HG03064 (cell line): ENCODE measurements around the gene PIP4K2B.

Experiments
- ATAC-seq: cut with Tn5 transposase; IDR thresholded peaks from one replicate; pipeline ENCODE4 v1.9.1; 2021; ENCODE audit warnings: low read depth; ENCODE audit not compliant: unreplicated experiment

The PIP4K2B gene

DNA sequence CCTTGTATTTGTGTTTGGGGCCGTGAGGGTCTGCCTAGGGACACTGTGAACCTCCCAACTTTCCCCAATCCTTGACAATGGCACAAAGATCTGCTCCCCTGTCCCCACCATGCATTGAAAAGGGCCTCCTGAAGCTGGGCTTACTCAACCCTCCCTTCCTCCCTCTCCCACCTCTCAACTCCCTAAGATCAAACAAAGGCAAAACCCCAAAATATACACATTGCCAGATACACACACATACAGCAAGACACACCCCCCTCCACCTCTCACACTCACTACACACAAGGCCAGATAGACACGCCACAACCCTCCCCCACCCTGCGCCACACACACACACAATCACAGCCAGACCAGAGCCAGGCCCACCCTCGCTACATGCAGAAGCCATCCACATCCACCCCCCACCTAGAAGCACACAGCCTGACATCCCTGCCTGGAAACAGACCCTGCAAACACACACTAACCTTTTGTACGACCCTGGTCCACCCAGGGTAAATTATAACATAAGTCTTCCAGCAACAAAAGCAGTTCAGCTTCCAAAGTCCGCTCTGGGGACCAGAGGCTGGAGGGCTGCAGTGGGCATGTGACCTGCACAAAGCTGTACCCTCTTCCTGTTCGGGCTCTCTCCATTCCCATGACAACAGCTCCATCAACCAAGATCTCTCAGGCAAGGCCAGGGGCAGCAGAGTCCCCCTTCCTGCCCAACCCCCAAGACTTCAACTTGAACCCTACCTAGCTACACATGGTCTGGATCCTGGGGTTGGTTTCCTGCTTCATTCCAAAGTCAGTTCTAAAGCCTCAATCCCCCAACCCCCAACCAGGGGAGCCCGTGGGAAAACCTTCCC, 53.1 kb downstream of the PIP4K2B start:
- ATAC-seq = no peak

DNA sequence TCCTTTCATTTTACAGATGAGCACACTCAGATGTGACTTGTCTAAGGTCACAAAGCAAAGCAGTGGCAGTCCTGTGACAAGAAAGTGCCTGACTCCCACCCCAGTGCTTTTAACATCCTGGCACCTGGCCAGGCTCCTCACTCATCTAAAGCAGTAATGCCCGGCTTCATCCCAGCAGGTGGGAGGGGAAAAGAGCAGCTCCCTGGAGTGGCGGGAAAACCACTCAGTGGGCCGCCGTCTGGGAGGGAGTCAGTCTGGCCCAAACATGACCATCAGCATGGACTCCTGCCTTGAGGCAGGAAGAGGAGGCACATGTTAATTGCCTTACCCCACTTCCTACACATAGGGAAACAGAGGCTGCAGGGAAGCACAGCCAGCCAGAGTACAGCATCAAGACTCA, 53.8 kb downstream of the PIP4K2B start:
- ATAC-seq = no peak

DNA sequence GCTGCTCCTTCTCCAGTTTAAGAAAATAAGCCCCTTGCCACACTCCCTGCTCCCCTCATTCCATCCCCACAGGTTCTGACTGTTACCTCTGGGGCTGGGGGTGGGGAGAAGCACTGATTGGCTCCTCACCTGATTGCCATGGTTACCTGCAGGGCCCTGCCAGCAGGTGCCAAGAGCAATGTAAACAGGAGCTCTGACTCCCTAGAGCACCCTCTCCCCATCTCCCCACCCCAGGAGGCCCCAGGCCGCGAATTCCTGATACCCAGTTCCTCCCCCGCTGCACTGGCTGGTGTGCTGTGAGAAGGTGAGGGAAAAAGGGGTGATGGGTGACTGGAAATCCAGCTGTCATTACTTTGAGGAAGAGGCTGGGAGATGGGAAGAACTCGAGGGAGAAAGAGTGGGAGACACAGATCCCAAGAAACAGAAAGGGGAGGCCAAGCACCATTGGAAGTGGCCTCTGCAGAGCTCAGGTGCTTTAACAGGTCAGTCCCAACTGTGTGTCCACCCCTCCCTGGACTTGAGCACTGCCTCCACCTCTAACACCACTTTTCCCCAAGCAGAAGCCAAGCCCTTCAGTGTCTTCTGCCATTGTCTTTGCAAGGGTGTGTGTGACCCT, 55.7 kb downstream of the PIP4K2B start:
- ATAC-seq = no peak

DNA sequence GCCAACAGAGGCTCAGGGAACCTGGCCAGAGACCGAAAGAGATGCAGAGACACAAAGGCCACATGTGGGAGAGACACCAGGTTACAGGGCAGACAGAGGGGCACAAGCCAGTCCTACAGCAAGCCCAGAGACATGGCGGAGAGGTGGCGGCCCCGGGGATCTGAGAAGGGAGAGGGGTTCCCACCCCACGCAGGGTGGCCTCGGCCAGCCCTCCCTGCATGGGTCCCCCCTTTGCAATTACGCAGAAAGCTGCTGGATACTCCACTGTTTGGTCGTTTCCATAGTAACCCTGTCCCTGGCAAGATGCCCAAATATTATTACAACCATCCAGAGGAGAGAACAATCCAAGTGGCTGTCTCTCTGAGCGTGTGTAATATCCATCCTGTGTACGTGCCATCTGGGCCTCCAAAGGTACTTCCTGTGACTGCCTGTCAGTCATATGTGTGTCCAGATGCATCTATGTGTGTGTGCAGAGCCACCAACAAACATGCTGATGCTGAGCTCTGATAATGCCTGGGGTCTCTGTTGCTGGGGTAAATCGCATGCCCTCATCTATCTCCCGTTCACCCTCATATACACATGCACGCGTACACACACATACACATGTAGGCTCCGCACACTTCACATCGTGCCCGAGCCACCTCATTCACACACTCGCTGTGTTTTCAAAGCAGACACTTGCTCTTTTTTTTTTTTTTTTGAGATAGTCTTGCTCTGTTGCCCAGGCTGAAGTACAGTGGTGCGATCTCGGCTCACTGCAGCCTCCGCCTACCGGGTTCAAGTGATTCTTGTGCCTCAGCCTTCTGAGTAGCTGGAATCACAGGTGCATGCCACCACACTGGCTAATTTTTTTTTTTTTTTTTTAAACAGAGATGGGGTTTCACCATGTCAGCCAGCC, 56.7 kb downstream of the PIP4K2B start:
- no peak for ATAC-seq

DNA sequence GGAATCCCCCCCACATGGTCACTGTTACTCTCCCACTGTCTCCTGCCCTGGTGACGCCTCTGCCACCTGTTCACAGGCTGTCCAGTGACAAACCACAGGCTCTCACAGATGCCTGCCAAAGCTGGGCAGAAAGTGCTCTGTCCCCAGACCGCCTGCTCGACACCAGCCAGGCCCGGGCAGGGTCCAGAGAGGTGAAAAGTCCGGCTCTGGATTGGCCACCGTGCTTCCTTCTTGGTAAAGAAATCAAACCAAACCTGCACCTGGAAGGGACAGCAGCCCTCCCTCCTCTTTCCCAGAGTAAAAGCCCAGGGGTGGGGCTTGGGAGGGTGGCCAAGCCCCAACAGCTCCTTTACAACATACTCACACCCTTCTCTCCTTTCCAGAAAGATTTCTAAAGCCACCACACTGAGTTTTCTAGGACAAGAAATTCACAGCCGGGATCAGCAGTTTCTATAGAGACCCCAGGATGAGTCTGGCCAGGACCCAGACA, 57.4 kb downstream of the PIP4K2B start:
- ATAC-seq = no peak

DNA sequence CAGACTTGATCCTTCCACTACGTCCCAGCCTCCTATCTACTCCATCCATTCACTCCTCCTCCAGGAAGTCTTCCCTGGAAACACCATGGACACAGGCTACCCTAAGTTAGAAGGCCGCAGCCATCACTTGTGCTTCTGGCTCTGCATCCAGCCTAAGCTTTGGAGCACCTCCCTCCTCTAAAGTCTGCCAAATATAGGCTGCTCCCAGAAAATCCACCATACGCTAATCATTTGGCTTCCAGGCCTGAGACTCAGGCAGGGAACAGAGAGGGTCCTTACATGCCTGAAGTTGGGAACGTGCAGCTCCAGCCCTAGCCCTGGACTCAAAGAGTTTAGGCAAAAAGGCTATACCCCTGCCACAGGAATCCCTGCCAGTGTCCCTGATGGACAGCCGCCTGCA, 57.9 kb downstream of the PIP4K2B start:
- no peak for ATAC-seq

DNA sequence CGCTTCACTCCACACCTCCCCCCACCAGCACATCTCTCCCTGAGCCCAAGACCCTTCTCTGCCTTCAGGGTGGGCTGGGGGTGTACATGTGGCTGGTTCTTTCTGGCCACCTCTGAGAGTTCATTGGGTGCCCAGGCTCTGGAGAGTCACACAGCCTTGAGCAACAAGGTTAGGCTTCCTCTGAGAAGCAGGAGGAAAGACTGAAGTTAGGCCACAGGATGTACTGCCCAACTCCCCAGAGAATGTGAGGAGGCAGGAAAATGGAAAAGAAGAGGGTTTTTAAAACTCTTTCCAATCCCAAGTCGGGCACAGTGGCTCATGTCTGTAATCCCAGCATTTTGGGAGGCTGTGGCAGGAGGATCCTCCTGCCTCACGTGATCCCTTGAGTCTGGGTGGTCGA, 58.5 kb downstream of the PIP4K2B start:
- no peak for ATAC-seq

DNA sequence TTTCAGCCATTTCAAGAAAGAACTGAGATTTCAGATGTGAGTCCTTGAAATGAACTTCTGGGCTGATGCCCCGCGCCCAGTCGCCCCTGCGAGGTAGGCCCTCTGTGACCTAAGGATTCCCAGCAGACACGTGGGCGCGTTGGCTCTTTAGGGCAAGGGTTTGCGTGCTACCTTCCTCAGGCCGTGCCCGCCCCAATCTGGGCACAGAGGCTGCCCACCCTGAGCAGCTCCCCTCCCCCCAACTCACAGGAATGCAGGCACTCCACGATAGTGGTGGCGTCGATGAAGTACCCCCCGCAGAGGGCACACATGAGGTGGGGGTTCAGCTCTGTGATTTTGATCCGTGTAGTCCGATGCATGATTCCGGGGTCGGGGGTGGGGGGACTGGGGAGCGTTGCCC, 59.3 kb downstream of the PIP4K2B start:
- no peak for ATAC-seq

DNA sequence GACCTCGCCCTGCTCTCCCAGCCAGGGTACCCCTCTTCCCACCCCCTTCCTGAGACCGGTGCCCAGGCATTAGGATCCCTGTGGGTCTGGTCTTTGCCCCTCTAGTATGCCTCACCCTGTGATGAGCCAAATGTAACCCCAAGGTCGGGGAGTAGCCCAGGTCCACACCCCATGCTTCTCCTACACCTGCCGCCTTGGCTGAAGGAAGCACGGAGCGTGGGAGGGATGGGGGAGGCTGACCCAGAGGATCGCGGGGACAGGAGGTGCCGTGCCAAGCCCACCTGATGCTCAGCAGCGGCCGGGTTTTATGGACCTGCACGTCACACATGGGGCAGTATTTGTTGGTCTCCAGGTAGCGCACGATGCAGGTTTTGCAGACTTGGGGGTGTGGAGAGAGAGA, 60.1 kb downstream of the PIP4K2B start:
- ATAC-seq = no peak

DNA sequence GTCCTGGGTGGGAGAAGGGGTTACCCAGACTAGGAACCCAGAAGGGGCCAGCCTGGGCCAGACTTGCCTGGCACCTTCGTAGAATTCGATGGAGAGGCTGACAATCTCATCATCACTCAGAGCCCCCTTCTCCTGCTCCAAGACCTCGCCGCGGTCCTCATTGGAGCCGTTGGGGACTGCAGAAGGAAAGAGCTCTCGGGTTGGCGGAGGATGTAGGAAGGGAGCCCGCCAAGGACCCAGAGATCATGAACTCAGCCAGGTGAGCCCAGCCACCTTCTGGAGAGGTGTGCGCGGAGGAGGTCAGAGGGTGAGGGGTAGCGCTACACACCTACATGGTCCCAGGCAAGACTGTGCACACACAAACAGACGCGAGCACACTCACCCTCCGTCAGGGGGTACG, 60.7 kb downstream of the PIP4K2B start:
- ATAC-seq = no peak

DNA sequence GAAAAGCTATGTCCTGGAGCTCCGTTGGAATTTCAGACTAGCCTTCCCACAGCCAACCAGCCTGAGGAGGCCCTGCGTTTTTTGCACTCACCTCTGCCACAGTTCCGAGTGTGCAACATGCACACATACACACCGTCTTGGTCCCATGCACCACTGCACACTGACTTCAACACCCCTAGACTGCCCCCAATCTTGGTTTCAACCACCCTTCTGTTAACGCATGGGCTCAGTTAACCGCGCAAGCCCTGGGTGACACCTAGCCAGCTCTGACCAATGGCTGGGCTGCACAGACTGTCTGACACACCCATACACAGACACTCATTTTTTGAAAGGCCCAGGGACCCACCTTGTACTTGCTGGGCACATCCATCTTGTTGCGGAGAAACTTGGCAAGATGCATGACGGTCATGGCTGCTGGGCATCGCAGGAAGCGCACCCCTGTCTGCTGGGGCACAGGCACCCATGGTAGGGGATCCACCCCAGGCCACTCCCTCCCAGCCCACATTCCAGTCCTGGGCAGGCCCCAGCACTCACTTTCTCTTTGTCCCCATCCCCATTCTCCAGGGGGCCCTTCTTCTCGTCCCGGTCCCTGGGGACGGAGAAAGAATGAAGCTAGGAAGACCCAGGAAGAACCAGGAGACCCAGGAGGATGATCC, 61.2 kb downstream of the PIP4K2B start:
- ATAC-seq = no peak

DNA sequence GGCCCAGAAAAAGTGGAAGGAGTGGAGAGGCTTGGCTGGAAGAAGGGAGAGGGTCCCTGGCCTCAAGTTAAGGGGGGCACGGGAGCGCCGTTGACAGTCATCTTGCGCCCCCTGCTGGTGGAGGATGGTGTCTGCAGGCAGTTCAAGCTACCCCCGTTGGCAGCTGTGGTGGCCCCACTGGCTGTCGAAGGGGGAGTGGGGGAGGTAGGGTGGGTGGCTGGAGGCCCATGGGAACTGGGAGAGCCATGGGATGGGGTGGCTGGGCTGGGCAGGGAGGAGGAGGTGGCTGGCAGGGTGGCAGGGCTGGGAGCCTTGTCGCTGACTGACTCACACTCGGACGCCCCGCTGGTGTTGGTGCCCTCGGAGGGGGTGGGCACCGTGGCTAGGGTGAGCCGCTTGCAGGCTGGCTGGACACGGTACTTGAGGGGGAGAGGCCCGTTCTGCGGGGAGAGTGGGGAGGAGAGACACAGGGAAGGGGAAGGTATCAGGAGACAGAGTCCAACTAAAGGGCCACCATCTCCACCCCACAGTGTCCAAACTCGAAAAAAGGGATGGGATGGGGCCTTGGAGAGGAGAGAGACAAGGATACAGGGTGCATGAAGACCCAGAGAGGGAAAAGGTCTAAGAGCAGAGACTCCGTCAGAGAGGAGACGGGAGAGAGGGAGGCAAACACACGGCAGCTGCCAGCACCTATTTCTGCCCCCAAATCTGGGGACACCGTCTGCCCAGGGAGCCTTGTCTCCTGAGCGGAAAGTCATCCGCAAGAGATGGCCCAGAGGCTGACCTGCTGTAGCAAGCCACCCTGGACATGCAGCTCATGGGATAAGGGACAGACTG, 64.0 kb downstream of the PIP4K2B start:
- no peak for ATAC-seq

DNA sequence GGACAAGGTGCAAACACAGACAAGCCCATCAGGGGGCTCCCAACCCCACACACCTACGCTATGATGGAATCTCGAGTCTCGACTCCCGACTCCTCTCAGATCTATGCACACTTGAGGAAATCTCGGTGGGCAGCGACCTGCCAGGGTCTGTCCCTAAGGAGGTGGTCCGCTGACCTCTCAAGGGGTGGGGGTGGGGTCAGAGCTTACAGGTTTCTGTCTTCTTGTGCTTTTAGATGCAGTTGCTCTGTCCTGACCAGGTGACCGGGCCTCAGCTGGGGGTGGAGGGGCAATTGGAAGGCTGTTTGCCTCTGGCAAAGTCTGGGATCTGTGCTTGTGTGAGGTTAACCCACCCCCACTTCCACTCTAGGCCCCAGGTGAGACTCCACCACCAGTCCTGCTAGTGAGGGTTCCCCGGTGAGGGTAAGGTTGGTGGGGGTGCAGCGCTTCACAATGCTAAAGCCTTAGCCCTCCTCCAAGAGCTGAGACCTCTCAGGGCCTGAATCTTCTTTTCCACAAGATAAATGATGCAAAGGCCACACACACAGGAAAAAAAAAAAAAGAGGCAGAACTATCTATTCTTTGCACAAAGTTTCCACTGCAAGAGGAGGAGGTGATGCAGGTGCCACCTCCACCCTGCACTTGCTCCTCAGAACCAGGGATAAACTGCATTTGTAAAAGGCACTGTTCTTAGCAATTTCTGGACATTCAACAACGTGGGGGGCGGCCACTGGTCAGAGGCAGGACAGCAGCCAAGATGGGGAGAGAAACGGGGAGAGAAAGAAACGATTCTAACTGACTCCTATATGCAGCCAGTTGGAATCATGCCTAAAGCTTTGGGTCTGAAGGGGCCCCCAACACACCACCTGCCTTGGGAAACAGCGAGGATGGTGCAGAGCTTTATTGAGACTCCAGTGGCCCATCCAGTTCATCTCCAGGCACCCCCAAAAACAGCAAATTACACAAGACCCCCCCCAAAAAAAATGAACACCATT, 65.1 kb downstream of the PIP4K2B start:
- ATAC-seq = no peak

DNA sequence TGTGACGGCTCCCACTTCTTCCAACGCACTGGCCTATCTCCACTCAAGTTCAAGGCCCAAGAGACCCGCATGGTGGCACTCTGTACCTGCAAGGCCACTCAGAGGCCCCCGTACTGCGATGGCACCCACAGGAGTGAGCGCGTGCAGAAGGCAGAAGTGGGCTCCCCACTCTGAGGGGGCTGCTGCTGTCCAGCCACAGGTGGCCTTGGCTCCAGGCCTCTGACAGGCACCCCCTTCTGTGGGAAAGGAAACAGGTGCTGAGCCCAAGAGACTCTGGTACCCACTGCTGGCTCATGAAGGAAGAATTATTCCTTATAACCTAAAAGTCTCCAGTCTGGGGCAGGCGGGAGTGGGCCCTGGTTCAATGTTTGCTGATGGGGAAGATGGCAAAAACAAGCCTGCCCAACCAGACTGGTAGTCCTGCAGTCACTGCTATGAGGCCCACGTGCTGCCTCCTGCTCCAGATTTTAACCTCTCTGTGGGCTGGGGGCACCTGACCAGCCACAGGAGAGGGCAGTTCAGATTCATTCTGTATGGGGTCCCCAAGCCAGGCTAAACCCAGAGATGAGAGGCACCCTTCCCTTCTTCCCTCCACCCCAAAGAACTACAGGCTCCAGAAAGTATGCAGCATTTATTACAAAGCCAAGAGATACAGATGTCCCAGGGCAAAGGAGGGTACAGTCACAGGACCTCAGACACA, 65.9 kb downstream of the PIP4K2B start:
- no peak for ATAC-seq

DNA sequence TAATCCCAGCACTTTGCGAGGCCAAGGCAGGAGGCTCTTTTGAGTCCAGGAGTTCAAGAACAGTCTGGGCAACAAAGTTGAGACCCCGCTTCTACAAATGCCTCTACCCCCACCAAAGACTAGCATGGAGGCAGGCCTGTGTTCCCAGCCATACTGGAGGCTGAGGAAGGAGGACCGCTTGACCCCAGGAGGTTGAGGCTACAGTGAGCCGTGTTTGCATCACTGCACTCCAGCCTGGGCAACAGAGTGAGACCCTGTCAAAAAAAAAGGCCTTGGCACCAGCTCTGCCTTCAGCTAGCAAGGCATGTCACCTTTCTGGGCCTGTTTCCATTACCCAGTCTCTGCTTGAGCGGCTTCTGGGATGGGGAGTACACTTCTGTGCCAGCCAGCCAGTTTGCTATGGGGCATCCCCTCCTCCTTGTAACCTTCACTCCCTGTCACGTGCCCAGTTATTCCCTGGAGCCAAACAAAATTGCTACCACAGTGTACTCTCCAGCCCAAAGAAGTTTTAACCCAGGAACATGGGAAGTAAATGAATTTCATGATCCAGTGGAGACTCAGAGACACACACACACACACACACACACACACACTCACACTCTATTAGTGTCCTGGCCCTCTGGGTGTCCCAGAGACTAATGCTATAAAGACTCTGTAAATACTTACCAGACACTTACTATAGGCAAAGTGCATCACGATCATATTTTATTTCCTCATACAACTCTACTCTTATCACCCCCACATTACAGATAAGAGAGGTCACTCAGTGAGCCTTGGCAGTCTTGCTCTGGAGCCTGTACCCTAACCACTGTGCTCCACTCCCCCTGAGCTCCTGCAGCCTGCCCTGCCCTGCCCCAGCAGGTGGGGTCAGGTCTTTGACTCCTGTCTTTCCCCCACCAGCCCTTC, 66.7 kb downstream of the PIP4K2B start:
- ATAC-seq = no peak

DNA sequence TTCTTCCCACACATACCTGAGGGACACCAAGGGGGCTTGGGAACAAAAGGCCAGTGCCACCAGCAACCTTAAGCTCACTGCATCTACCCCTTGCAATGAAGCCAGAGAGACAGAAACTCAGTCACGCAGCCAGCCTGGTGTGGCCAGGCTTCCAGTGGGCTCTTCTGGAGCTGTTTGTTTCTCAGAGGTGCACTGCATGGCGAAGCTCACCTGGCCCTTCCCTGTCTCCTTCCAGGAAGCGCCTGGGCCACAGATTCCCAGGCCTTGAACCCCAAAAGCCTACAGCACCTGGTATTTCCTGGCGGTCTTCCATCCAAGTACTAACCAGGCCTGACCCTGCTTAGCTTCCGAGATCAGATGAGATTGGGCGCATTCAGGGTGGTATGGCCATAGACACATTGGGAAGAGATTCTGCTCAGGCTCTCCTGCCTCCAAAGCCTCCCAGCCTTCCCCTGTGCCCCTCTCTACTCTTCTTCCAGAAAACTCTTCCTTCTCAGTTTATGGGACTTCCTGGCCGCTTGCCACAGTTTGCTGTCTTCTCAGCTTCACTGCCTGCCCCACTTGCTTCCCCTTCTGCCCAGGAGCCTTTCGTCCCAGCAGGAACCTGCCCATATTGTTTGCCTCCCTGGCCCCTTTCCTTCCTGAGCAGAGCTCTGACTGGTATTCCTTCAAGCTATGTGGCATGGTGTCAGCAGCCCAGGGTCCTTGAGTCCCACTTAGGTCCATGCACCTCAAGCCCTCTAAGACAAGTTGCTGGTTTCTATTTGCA, 67.6 kb downstream of the PIP4K2B start:
- ATAC-seq = no peak
